PC-3 (cell line): ENCODE data around the gene RAPGEF4.

ENCODE experiments used
- CTCF ChIP-seq: fragments of 300-600 bp; sonication (generic); conservative IDR thresholded peaks from 2 replicates; pipeline ENCODE4 v1.5.1; 2017; ENCODE audit warnings: antibody characterized with exemption, low read depth, mild to moderate bottlenecking, low read length
- EZH2phosphoT487 ChIP-seq: fragments of 300-600 bp; sonication (generic); IDR thresholded peaks from 2 replicates; pipeline ENCODE4 v1.6.1; 2018; ENCODE audit warnings: mild to moderate bottlenecking, antibody characterized with exemption, low read length, borderline replicate concordance

- TF ChIP-seq CTCF: no peak
- no peak for TF ChIP-seq EZH2phosphoT487
Measured at GRCh38 chr2:173043476-173043875, 307.8 kb downstream of the RAPGEF4 start.
